Cerebellar cortex (tissue), 1 donor: ENCODE data around the gene EEF1A2.
"Not testable (repeated sequence)": the region's sequence is repeated elsewhere in the genome, so short reads cannot be mapped to it uniquely, and the experiment has no call there.

Experiments
- DNase-seq: peaks from one replicate; pipeline ENCODE4 v3.0.0-alpha.2; 2015; ENCODE audit warnings: low spot score

The EEF1A2 gene

GRCh38 chr20:63520504-63520933 lies 21.6 kb upstream of the EEF1A2 start, which contains the start of gene PPDPF:
Gene PPDPF, plus strand, starts transcription at chr20:63520765. Its CDS starts 544 bp downstream, at chr20:63521309.
- peak; percentile 82 for DNase-seq

GRCh38 chr20:63519668-63520503 lies 21.0 kb upstream of the EEF1A2 start:
- no peak for DNase-seq

GRCh38 chr20:63518946-63519667 lies 20.2 kb upstream of the EEF1A2 start:
- no peak for DNase-seq

GRCh38 chr20:63518351-63518861 lies 19.5 kb upstream of the EEF1A2 start:
- DNase-seq, result no peak

- no peak for DNase-seq
Observed at GRCh38 chr20:63517376-63518309, 18.8 kb upstream of the EEF1A2 start.

- DNase-seq, result not testable (repeated sequence)
Observed at GRCh38 chr20:63514520-63514919, 15.6 kb upstream of the EEF1A2 start.

- DNase-seq, result no peak
Observed at GRCh38 chr20:63513207-63513606, 14.3 kb upstream of the EEF1A2 start.

- DNase-seq, result no peak
Observed at GRCh38 chr20:63509088-63509564, 10.2 kb upstream of the EEF1A2 start.

- DNase-seq, result no peak
Observed at GRCh38 chr20:63508072-63508768, 9.3 kb upstream of the EEF1A2 start.

GRCh38 chr20:63507083-63507743 lies 8.3 kb upstream of the EEF1A2 start:
- DNase-seq, result no peak

GRCh38 chr20:63505723-63506122 lies 6.8 kb upstream of the EEF1A2 start:
- DNase-seq, result no peak

- DNase-seq, result no peak
Observed at GRCh38 chr20:63505281-63505680, 6.4 kb upstream of the EEF1A2 start.

- DNase-seq, result no peak
Observed at GRCh38 chr20:63504642-63505041, 5.8 kb upstream of the EEF1A2 start.

GRCh38 chr20:63503524-63503923 lies 4.6 kb upstream of the EEF1A2 start:
- DNase-seq, result no peak

GRCh38 chr20:63502671-63503172 lies 3.8 kb upstream of the EEF1A2 start:
- no peak for DNase-seq

- DNase-seq, result peak; percentile 98
Observed at GRCh38 chr20:63501818-63502670, 3.2 kb upstream of the EEF1A2 start.

- DNase-seq, result peak; percentile 57
Observed at GRCh38 chr20:63500902-63501817, 2.3 kb upstream of the EEF1A2 start.
